ENCODE data around the gene ARHGDIB. TPM values are rescaled to one million over a fixed set of nuclear protein-coding genes. Genes with fewer than 3 reads are reported as not detected.

ARHGDIB gene
- total and polyA plus RNA-seq, 2 of the 13 experiments (the other 11 are each of a cell fraction or from before 2014, with no cell fraction given) = 0.11 to 0.87 TPM

GRCh38 chr12:14903386-14904098 is 57.9 kb downstream of the ARHGDIB start (continued):
- TF ChIP-seq KDM3A (CRISPR knock-in tag; IDR thresholded peaks at IDR 0.05; ENCODE audit: low read depth) (no peak), SNAPC5 (CRISPR knock-in tag; IDR thresholded peaks at IDR 0.05; ENCODE audit: borderline replicate concordance) (no peak), ZNF274 (CRISPR knock-in tag; IDR thresholded peaks at IDR 0.05) (no peak), SCMH1 (CRISPR knock-in tag; IDR thresholded peaks at IDR 0.05; ENCODE audit: borderline replicate concordance) (no peak), SALL2 (CRISPR knock-in tag; IDR thresholded peaks at IDR 0.05) (no peak), ZNF766 (CRISPR knock-in tag; IDR thresholded peaks at IDR 0.05; ENCODE audit: borderline replicate concordance) (no peak)

- in situ Hi-C loops (cut with HindIII; ENCODE audit: extremely low pct_ligation_motif_present, low pct_unique_long_range_greater_than_20kb) = no loop called here
- FAIRE-seq = no peak
- no peak for TF ChIP-seq JUNB (CRISPR knock-in tag; IDR thresholded peaks at IDR 0.05; ENCODE audit: borderline replicate concordance)
- BruUV-seq (replicated peaks) = no TSS peak
- Histone ChIP-seq H3K4me2 (ENCODE audit: low read depth, low read length) (no peak overlapping the region), H3K27ac (ENCODE audit: extremely low read length, insufficient read depth, low read length) (no peak overlapping the region), H3K27me3 (ENCODE audit: control insufficient read depth in 1 of 2, insufficient read depth in 2 of 2, low read length in 2 of 2) (no peaks in the 10 kb centered on the region), H3K79me2 (ENCODE audit: insufficient read depth, low read length) (no peaks in the 10 kb centered on the region), H3K9ac (ENCODE audit: insufficient read depth, low read depth, low read length) (no peak overlapping the region), H3K36me3 (replicated peaks in 1 of 2; ENCODE audit: control insufficient read depth in 1 of 2, insufficient read depth in 2 of 2, low read length in 2 of 2) (no peaks in the 10 kb centered on the region), H4K20me1 (ENCODE audit: insufficient read depth, low read length) (no peaks in the 10 kb centered on the region), H3K4me3 (replicated peaks in 1 of 3; ENCODE audit: insufficient read depth in 1 of 3, low read depth in 2 of 3, low read length in 3 of 3) (no peak overlapping the region), H3K4me1 (ENCODE audit: insufficient read depth, low read length) (no peaks in the 10 kb centered on the region), H2AFZ (ENCODE audit: low read length) (no peak overlapping the region), H3K9me3 (ENCODE audit: low read length) (no peaks in the 10 kb centered on the region)
- ChIA-PET CTCF (ENCODE audit: low intra/inter-chr PET ratio, low total read pairs) (no interaction called here), POLR2A (no interaction called here)
- ATAC-seq = no peak
- WGBS (ENCODE audit: low lambda C conversion rate) = 58% methylated on average over 2 of the region's 2 CpGs
- intact Hi-C loops (cut with micrococcal nuclease; ENCODE audit: unreplicated experiment) = no loop called here
- DNase-seq (ENCODE audit: low spot score) = no peak
These were observed 58.9 kb downstream of the ARHGDIB start for GRCh38 chr12:14902465-14902864.

GRCh38 chr12:14901228-14901562 is 60.2 kb downstream of the ARHGDIB start:
- ATAC-seq (0 out of 3 replicates have a peak, but pooled peaks have one; percentile 31), FAIRE-seq (no peak), DNase-seq (ENCODE audit: low spot score) (no peak)
- H3K79me2 ChIP-seq (ENCODE audit: insufficient read depth, low read length) = no peaks in the 10 kb centered on the region
- BruUV-seq (replicated peaks) = no TSS peak
- POLR2A ChIA-PET = no interaction called here
- H3K4me3 ChIP-seq (replicated peaks in 1 of 3; ENCODE audit: insufficient read depth in 1 of 3, low read depth in 2 of 3, low read length in 3 of 3) = no peak overlapping the region
- 90% methylated on average over 1 of the region's 1 CpG for WGBS (ENCODE audit: low lambda C conversion rate)
- no peaks in the 10 kb centered on the region for H4K20me1 ChIP-seq (ENCODE audit: insufficient read depth, low read length)
- intact Hi-C loops (cut with micrococcal nuclease; ENCODE audit: unreplicated experiment) = no loop called here
- no peak overlapping the region for H3K9ac ChIP-seq (ENCODE audit: insufficient read depth, low read depth, low read length)
- CTCF ChIA-PET (ENCODE audit: low intra/inter-chr PET ratio, low total read pairs) = no interaction called here
- H2AFZ ChIP-seq (ENCODE audit: low read length) = no peak overlapping the region
- H3K27me3 ChIP-seq (ENCODE audit: control insufficient read depth in 1 of 2, insufficient read depth in 2 of 2, low read length in 2 of 2) = no peaks in the 10 kb centered on the region
- no peak overlapping the region for H3K27ac ChIP-seq (ENCODE audit: extremely low read length, insufficient read depth, low read length)
- no peaks in the 10 kb centered on the region for H3K9me3 ChIP-seq (ENCODE audit: low read length)
- no peaks in the 10 kb centered on the region for H3K36me3 ChIP-seq (replicated peaks in 1 of 2; ENCODE audit: control insufficient read depth in 1 of 2, insufficient read depth in 2 of 2, low read length in 2 of 2)
- no peak for TF ChIP-seq ZNF230 (CRISPR knock-in tag; IDR thresholded peaks at IDR 0.05)
- TF ChIP-seq THRA (CRISPR knock-in tag; IDR thresholded peaks at IDR 0.05; ENCODE audit: borderline replicate concordance) = peak; percentile 62; the same call in 1 of the 2 replicates
- in situ Hi-C loops (cut with HindIII; ENCODE audit: extremely low pct_ligation_motif_present, low pct_unique_long_range_greater_than_20kb) = no loop called here
- no peaks in the 10 kb centered on the region for H3K4me1 ChIP-seq (ENCODE audit: insufficient read depth, low read length)
- no peak overlapping the region for H3K4me2 ChIP-seq (ENCODE audit: low read depth, low read length)

Data from HepG2 (cell line).